ENCODE data around the gene GOLGA8A.

GOLGA8A gene

DNA sequence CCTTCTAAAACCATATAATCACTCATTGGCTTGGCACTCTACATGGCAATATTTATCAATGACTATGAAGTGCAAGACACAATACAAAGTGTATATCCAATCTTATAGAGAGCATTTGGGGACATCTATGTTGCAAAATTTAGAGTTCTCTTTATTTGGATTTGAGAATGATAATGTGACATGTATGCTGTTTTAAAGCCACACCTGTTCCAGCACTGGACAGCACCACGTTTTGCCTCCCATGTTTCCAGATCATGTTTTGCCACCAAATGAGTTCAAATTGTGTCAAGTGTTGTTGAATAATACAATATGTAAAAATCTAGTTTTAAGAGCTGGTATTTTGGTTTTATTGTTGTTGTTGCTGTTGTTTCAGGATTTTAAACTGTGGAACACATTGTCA, 33.3 kb upstream of the GOLGA8A start:
- H3K9me3 Mint-ChIP-seq, result no peaks in the 10 kb centered on the region
- no peaks in the 10 kb centered on the region for H3K36me3 Mint-ChIP-seq (ENCODE audit: low read depth)
- H3K27ac Mint-ChIP-seq, result no peak overlapping the region
- H3K27me3 Mint-ChIP-seq (ENCODE audit: low read depth), result peaks cover 3% of the 10 kb centered on the region
- no peak overlapping the region for H3K4me3 Mint-ChIP-seq
- no peaks in the 10 kb centered on the region for H3K4me1 Mint-ChIP-seq
- TF ChIP-seq, protein P1, sequence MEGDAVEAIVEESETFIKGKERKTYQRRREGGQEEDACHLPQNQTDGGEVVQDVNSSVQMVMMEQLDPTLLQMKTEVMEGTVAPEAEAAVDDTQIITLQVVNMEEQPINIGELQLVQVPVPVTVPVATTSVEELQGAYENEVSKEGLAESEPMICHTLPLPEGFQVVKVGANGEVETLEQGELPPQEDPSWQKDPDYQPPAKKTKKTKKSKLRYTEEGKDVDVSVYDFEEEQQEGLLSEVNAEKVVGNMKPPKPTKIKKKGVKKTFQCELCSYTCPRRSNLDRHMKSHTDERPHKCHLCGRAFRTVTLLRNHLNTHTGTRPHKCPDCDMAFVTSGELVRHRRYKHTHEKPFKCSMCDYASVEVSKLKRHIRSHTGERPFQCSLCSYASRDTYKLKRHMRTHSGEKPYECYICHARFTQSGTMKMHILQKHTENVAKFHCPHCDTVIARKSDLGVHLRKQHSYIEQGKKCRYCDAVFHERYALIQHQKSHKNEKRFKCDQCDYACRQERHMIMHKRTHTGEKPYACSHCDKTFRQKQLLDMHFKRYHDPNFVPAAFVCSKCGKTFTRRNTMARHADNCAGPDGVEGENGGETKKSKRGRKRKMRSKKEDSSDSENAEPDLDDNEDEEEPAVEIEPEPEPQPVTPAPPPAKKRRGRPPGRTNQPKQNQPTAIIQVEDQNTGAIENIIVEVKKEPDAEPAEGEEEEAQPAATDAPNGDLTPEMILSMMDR (IDR thresholded peaks at IDR 0.05; ENCODE audit: unreplicated experiment in 3 of 3), result no peak

DNA sequence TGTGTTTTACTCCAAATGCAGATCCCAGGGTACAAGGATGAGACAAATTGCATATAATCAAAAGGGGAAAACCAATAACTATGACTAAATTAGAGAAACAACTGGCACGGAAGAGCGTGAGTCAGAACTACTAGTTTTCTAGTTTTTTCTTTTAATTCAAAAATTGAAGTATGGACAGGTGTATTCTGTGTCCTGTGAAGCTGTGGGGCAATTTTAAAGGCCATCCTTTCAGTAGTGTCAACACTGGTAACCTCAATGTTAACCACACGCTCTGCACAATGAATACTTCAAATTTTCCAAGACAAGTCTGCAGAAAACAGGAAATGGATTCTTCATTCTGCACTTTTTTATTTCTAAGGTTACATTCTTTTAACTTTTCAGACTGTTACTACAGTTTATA, 32.5 kb upstream of the GOLGA8A start:
- no peak overlapping the region for H3K27ac Mint-ChIP-seq

DNA sequence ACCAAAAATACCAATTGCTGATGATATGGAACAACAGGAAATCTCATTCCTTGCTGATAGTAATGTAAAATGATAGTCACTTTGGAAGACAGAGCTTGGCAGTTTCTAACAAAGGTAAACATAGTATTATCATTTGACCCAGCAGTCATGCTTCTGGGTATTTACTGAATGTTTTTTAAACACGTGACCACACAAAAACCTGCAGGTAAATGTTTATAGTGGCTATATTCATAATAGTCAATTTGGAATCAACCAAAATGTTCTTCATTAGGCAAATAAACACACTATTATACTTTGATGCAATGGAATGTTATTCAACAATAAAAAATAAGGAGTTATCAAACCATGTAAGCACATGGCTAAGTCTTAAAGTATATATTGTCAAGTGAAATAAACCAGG, 24.1 kb upstream of the GOLGA8A start:
- no peaks in the 10 kb centered on the region for H3K9me3 Mint-ChIP-seq
- no peaks in the 10 kb centered on the region for H3K4me1 Mint-ChIP-seq
- H3K27ac Mint-ChIP-seq, result no peak overlapping the region
- TF ChIP-seq, protein P1 (IDR thresholded peaks at IDR 0.05; ENCODE audit: unreplicated experiment in 3 of 3), result no peak
- H3K4me3 Mint-ChIP-seq, result no peak overlapping the region
- no peaks in the 10 kb centered on the region for H3K36me3 Mint-ChIP-seq (ENCODE audit: low read depth)
- no peaks in the 10 kb centered on the region for H3K27me3 Mint-ChIP-seq (ENCODE audit: low read depth)

More for the DNA sequence above, 32.5 kb upstream of the GOLGA8A start:
- Mint-ChIP-seq H3K27me3 (ENCODE audit: low read depth) (peaks cover 3% of the 10 kb centered on the region), H3K4me3 (no peak overlapping the region), H3K4me1 (no peaks in the 10 kb centered on the region), H3K36me3 (ENCODE audit: low read depth) (no peaks in the 10 kb centered on the region), H3K9me3 (no peaks in the 10 kb centered on the region)
- TF ChIP-seq, protein P1 (IDR thresholded peaks at IDR 0.05; ENCODE audit: unreplicated experiment in 3 of 3), result no peak

DNA sequence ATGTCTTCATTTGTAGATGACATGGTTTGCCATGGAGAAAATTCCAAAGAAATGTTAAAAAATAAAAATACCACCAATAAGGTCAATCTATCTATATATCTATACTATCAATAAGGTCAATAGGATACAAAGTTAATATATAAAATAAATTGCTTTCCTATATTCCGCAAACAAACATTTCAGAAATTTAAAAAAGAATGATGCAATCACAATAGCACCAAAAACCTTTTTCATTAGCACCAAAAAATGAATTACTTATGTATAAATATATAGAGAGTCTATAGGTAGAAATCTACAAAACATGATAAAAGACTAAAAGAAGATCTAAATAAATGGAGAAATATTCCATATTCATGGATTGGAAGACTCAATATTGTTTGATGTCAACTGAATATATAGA, 22.8 kb upstream of the GOLGA8A start:
- TF ChIP-seq, protein P1 (IDR thresholded peaks at IDR 0.05; ENCODE audit: unreplicated experiment in 3 of 3), result no peak
- no peaks in the 10 kb centered on the region for H3K4me1 Mint-ChIP-seq
- no peak overlapping the region for H3K4me3 Mint-ChIP-seq
- H3K9me3 Mint-ChIP-seq, result no peaks in the 10 kb centered on the region
- no peaks in the 10 kb centered on the region for H3K27me3 Mint-ChIP-seq (ENCODE audit: low read depth)
- no peak overlapping the region for H3K27ac Mint-ChIP-seq
- H3K36me3 Mint-ChIP-seq (ENCODE audit: low read depth), result no peaks in the 10 kb centered on the region

DNA sequence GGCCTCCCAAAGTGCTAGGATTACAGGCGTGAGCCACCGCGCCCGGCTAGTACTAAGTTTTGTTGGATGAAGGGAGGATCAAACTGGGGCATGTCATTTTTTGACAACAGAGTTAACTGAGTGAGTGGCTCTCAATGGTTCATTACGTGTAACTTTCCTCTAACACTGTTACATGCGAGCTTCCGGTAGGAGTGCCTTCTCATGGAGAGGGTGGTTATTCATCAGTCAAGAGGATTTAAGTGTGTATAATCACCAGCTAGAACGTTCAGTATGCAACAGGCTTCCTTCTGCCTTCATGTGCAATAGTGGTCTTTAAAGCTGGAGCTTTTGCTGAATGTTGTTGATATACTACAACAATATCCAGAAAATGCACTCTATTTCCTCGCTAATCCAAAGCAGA, 19.1 kb upstream of the GOLGA8A start:
- TF ChIP-seq, protein P1 (IDR thresholded peaks at IDR 0.05; ENCODE audit: unreplicated experiment in 3 of 3), result no peak
- H3K9me3 Mint-ChIP-seq, result no peaks in the 10 kb centered on the region
- no peaks in the 10 kb centered on the region for H3K36me3 Mint-ChIP-seq (ENCODE audit: low read depth)
- no peaks in the 10 kb centered on the region for H3K4me1 Mint-ChIP-seq
- no peak overlapping the region for H3K4me3 Mint-ChIP-seq
- H3K27me3 Mint-ChIP-seq (ENCODE audit: low read depth), result no peaks in the 10 kb centered on the region
- H3K27ac Mint-ChIP-seq, result no peak overlapping the region

DNA sequence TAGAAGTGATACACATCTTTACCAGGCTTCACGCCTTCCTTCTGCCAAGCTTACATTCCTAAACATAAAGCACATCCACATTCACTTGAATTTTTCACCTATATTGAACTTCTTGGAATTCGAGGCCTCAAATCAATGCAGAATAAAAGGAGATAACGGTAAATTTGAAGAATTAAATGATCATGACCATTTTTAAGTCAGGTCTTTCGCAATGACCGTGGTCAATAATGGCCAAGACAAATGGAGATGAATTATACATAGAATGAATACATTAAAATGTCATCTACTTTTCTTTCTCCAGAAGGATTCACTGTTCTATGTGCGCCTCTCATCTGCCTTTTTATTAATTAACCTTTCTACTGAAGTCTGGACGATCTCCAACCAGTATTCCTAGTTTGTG, 5.3 kb upstream of the GOLGA8A start:
- no peaks in the 10 kb centered on the region for H3K9me3 Mint-ChIP-seq
- TF ChIP-seq, protein P1 (IDR thresholded peaks at IDR 0.05; ENCODE audit: unreplicated experiment in 3 of 3), result no peak
- H3K27me3 Mint-ChIP-seq (ENCODE audit: low read depth), result peaks cover 3% of the 10 kb centered on the region
- H3K36me3 Mint-ChIP-seq (ENCODE audit: low read depth), result no peaks in the 10 kb centered on the region
- no peak overlapping the region for H3K27ac Mint-ChIP-seq
- no peaks in the 10 kb centered on the region for H3K4me1 Mint-ChIP-seq
- no peak overlapping the region for H3K4me3 Mint-ChIP-seq

Data from nephron (organoid).